ENCODE measurements around the gene CPA5. TPM values are rescaled to one million over a fixed set of nuclear protein-coding genes. Genes with fewer than 3 reads are reported as not detected.
"Not testable (repeated sequence)": the region's sequence is repeated elsewhere in the genome, so short reads cannot be mapped to it uniquely, and the experiment has no call there.

CPA5 gene
- total RNA-seq, 1 donor from 2014 or later = not detected

GRCh38 chr7:130304878-130305277 lies 39.7 kb upstream of the CPA5 start:
- H3K9me3 ChIP-seq = no peaks in the 10 kb centered on the region
- intact Hi-C loops (cut with DNase I) = no loop called here

GRCh38 chr7:130305433-130306042 lies 39.1 kb upstream of the CPA5 start:
- no peak overlapping the region for H3K4me3 ChIP-seq
- intact Hi-C loops (cut with DNase I) = no loop called here
- ATAC-seq = no peak
- no peaks in the 10 kb centered on the region for H3K4me1 ChIP-seq
- H3K27ac ChIP-seq = no peak overlapping the region
- no peak for DNase-seq
- no peaks in the 10 kb centered on the region for H3K36me3 ChIP-seq
- TF ChIP-seq CTCF (IDR thresholded peaks at IDR 0.05) = no peak
- no peaks in the 10 kb centered on the region for H3K27me3 ChIP-seq (ENCODE audit: low read depth)
- no peaks in the 10 kb centered on the region for H3K9me3 ChIP-seq

More at GRCh38 chr7:130304878-130305277, 39.7 kb upstream of the CPA5 start:
- Histone ChIP-seq H3K27ac (no peak overlapping the region), H3K27me3 (ENCODE audit: low read depth) (no peaks in the 10 kb centered on the region), H3K4me3 (no peak overlapping the region), H3K36me3 (no peaks in the 10 kb centered on the region), H3K4me1 (no peaks in the 10 kb centered on the region)
- no peak for TF ChIP-seq CTCF (IDR thresholded peaks at IDR 0.05)
- ATAC-seq = no peak
- no peak for DNase-seq

- intact Hi-C loops (cut with DNase I) = no loop called here
- no peak for ATAC-seq
Measured at GRCh38 chr7:130309986-130310385, 34.6 kb upstream of the CPA5 start.

GRCh38 chr7:130314305-130314704 lies 30.3 kb upstream of the CPA5 start:
- no peaks in the 10 kb centered on the region for H3K9me3 ChIP-seq
- intact Hi-C loops (cut with DNase I) = no loop called here
- no peak overlapping the region for H3K4me3 ChIP-seq
- no peak for ATAC-seq
- H3K4me1 ChIP-seq = no peaks in the 10 kb centered on the region
- TF ChIP-seq CTCF (IDR thresholded peaks at IDR 0.05) = no peak
- no peaks in the 10 kb centered on the region for H3K36me3 ChIP-seq
- H3K27me3 ChIP-seq (ENCODE audit: low read depth) = no peaks in the 10 kb centered on the region
- no peak for DNase-seq
- no peak overlapping the region for H3K27ac ChIP-seq

More at GRCh38 chr7:130309986-130310385, 34.6 kb upstream of the CPA5 start:
- no peak for DNase-seq
- Histone ChIP-seq H3K27ac (no peak overlapping the region), H3K4me1 (no peaks in the 10 kb centered on the region), H3K36me3 (no peaks in the 10 kb centered on the region), H3K4me3 (no peak overlapping the region), H3K9me3 (no peaks in the 10 kb centered on the region), H3K27me3 (ENCODE audit: low read depth) (no peaks in the 10 kb centered on the region)
- TF ChIP-seq CTCF (IDR thresholded peaks at IDR 0.05) = no peak

GRCh38 chr7:130319541-130319940 lies 25.1 kb upstream of the CPA5 start:
- no peak for DNase-seq
- ATAC-seq = no peak
- TF ChIP-seq CTCF (IDR thresholded peaks at IDR 0.05) = no peak
- no peaks in the 10 kb centered on the region for H3K4me1 ChIP-seq
- H3K27ac ChIP-seq = no peak overlapping the region
- intact Hi-C loops (cut with DNase I) = no loop called here
- H3K4me3 ChIP-seq = no peak overlapping the region
- H3K27me3 ChIP-seq (ENCODE audit: low read depth) = no peaks in the 10 kb centered on the region
- no peaks in the 10 kb centered on the region for H3K36me3 ChIP-seq
- H3K9me3 ChIP-seq = no peaks in the 10 kb centered on the region

GRCh38 chr7:130321542-130322229 lies 22.9 kb upstream of the CPA5 start:
- H3K9me3 ChIP-seq; H3K4me1 ChIP-seq; ATAC-seq; H3K27ac ChIP-seq; intact Hi-C loops (cut with DNase I); H3K4me3 ChIP-seq; H3K27me3 ChIP-seq (ENCODE audit: low read depth); H3K36me3 ChIP-seq; DNase-seq: not testable (repeated sequence)

All from lower lobe of right lung (tissue), 2 donors.